ENCODE measurements around the gene USP38. TPM values are rescaled to one million over a fixed set of nuclear protein-coding genes. Genes with fewer than 3 reads are reported as not detected.

The USP38 gene
- total RNA-seq, 1 experiment from 2014 or later, result 18.6 TPM

DNA sequence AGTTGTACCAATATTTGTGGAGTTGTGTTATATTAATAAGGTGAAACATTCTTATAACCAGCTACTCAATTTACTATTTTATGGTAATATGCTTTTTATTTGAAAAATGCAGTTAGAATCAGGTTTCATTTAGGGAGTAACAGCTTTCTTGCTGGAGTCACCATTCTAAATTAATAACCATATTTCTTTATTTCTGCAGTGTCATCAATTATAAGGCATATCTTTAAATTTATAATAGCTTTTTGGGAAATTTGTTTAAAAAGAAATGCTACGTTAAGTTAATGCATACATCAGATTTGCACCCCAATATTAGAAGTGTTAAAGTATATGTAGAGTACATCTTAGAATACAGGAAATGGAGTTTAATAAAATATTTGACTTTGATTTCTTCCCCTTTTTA, 18.9 kb downstream of the USP38 start:
- no peak overlapping the region for H3K4me2 ChIP-seq (ENCODE audit: low read length)
- H3K9ac ChIP-seq (ENCODE audit: low read length), result no peak overlapping the region
- peaks cover 6 to 36% of the 10 kb centered on the region in 2 experiments; a peak in 3 of 4 replicates for H3K36me3 ChIP-seq (ENCODE audit: control insufficient read depth in 1 of 2, insufficient read depth in 2 of 2, low read length in 2 of 2)
- TF ChIP-seq, protein P1, sequence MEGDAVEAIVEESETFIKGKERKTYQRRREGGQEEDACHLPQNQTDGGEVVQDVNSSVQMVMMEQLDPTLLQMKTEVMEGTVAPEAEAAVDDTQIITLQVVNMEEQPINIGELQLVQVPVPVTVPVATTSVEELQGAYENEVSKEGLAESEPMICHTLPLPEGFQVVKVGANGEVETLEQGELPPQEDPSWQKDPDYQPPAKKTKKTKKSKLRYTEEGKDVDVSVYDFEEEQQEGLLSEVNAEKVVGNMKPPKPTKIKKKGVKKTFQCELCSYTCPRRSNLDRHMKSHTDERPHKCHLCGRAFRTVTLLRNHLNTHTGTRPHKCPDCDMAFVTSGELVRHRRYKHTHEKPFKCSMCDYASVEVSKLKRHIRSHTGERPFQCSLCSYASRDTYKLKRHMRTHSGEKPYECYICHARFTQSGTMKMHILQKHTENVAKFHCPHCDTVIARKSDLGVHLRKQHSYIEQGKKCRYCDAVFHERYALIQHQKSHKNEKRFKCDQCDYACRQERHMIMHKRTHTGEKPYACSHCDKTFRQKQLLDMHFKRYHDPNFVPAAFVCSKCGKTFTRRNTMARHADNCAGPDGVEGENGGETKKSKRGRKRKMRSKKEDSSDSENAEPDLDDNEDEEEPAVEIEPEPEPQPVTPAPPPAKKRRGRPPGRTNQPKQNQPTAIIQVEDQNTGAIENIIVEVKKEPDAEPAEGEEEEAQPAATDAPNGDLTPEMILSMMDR (IDR thresholded peaks at IDR 0.05 in 2 of 3, conservative IDR thresholded peaks at IDR 0.05 in 1 of 3; ENCODE audit: borderline replicate concordance in 1 of 3, insufficient read depth in 1 of 3, low read depth in 2 of 3, low read length in 2 of 3), result no peak
- no peak for TF ChIP-seq ZNF274 (IDR thresholded peaks at IDR 0.05; ENCODE audit: low read depth, low read length)
- TF ChIP-seq, protein P2, sequence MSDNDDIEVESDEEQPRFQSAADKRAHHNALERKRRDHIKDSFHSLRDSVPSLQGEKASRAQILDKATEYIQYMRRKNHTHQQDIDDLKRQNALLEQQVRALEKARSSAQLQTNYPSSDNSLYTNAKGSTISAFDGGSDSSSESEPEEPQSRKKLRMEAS (IDR thresholded peaks at IDR 0.05), result no peak
- no peak for TF ChIP-seq ELF1 (IDR thresholded peaks at IDR 0.05; ENCODE audit: borderline replicate concordance, low read depth)
- TF ChIP-seq CBX3 (IDR thresholded peaks at IDR 0.05; ENCODE audit: low read depth), result no peak
- no peak for TF ChIP-seq SRF (IDR thresholded peaks at IDR 0.05; ENCODE audit: low read depth)
- no peak for TF ChIP-seq JUND (IDR thresholded peaks at IDR 0.05)
- TF ChIP-seq, protein P3, sequence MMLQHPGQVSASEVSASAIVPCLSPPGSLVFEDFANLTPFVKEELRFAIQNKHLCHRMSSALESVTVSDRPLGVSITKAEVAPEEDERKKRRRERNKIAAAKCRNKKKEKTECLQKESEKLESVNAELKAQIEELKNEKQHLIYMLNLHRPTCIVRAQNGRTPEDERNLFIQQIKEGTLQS (IDR thresholded peaks at IDR 0.05), result no peak
- TF ChIP-seq CEBPB (IDR thresholded peaks at IDR 0.05; ENCODE audit: low read depth), result no peak
- TF ChIP-seq EGR1 (IDR thresholded peaks at IDR 0.05; ENCODE audit: low read depth), result no peak
- TF ChIP-seq SP1 (IDR thresholded peaks at IDR 0.05; ENCODE audit: low read depth), result no peak
- TF ChIP-seq YY1 (IDR thresholded peaks at IDR 0.05; ENCODE audit: extremely low read depth, insufficient replicate concordance, low read depth, low read length), result no peak
- TF ChIP-seq ZFX (IDR thresholded peaks at IDR 0.05), result no peak
- no peak for TF ChIP-seq FOSL1 (IDR thresholded peaks at IDR 0.05; ENCODE audit: low read depth)
- no peak for TF ChIP-seq EZH2 (IDR thresholded peaks at IDR 0.05)
- peaks cover 7% of the 10 kb centered on the region; the same call in 1 of the 2 replicates for H3K79me2 ChIP-seq (ENCODE audit: insufficient read depth, low read length)
- H2AFZ ChIP-seq (ENCODE audit: low read depth, low read length, poor library complexity, severe bottlenecking), result no peak overlapping the region
- DNase-seq (ENCODE audit: low read depth, low spot score) (no peak), ATAC-seq (no peak)
- no peaks in the 10 kb centered on the region for H3K9me2 ChIP-seq (ENCODE audit: insufficient read depth)
- H3K27ac ChIP-seq (ENCODE audit: low read depth, low read length), result no peak overlapping the region
- ChIA-PET CTCF (no interaction called here), POLR2A (no interaction called here), RAD21 (ENCODE audit: low non-redundant PET in 1 of 2, low total read pairs in 2 of 2, uncharacterized antibody in 2 of 2, unreplicated experiment in 2 of 2) (no interaction called here)
- H4K20me1 ChIP-seq (ENCODE audit: insufficient read depth), result no peaks in the 10 kb centered on the region
- BruUV-seq (replicated peaks), result no TSS peak
- H3K27me3 ChIP-seq (ENCODE audit: insufficient read depth, low read length), result no peaks in the 10 kb centered on the region
- H3K4me3 ChIP-seq (replicated peaks in 1 of 2; ENCODE audit: low read depth in 1 of 2, low read length in 2 of 2), result no peak overlapping the region
- H3K9me3 ChIP-seq (ENCODE audit: control insufficient read depth in 1 of 2, insufficient read depth in 1 of 2, low read depth in 1 of 2, low read length in 2 of 2), result no peaks in the 10 kb centered on the region
- H3K4me1 ChIP-seq (ENCODE audit: control insufficient read depth in 1 of 2, insufficient read depth in 2 of 2, low read length in 2 of 2), result no peaks in the 10 kb centered on the region
- intact Hi-C loops (cut with micrococcal nuclease), result loop anchor here (1.0 kb wide), 1 partner anchor 279 kb away; no protein-coding TSS in a partner anchor
